C1 segment of cervical spinal cord (tissue), 14 donors: ENCODE measurements around the gene SULT1A2.
"Not testable (repeated sequence)": the region's sequence is repeated elsewhere in the genome, so short reads cannot be mapped to it uniquely, and the experiment has no call there.

Experiments
- DNase-seq, 14 donors: peaks; one replicate each; lab custom pipeline; 2025; lab: John Stamatoyannopoulos, UW

SULT1A2 gene

DNA sequence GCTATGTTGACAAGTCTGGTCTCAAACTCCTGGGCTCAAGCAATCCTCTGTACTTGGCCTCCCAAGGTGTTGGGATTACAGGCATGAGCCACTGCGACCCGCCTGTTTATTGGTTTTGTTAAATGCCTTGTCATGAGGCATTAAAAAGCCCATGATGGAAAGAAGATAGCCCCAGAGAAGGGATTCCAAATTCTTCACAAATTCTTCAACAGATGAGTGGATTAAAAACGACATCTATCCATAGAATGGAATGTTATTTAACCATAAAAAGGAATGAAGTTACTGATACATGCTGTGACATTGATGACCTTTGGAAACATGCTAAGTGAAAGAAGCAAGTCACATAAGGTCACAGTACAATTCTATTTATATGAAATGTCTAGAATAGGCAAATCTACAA lies 38.4 kb downstream of the SULT1A2 start:
- DNase-seq, result no peak

DNA sequence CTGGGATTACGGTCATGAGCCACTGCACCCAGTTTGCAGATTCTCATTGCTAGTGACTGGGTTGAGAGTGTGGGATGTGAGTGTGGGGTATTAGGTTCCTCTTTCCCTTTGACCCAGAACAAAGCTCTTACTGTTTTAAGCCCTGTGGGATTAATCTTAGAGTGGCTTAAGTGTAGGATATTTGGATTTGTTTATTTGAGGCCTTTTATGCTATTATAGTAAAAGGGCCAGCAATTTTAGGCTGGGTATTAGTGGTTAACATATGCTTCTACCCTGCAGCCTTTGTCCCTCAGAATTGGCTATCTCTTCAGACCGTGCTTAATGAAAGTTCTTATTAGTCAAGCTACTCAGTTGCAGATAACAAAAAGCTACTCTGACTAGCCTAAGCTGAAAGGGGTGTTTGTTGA lies 39.9 kb downstream of the SULT1A2 start:
- no peak for DNase-seq

DNA sequence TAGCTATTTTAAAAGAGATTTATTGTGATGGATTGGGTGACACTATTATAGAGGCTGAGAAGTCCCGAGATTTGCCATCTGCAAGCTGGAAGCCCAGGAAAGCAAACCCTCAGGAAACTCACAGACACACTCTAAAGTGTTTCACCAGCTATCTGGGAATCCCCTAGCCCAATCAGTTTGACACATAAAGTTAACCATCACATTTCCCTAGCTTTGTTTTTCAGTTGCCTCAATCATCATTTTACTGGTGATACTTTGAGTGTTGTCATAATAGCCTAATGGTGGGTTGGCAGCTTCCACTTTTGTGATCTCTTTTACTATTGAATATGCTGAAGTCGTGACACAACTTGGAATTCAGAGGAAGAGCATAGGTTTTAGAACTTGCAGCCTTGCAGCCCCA lies 41.3 kb downstream of the SULT1A2 start:
- DNase-seq, result no peak

DNA sequence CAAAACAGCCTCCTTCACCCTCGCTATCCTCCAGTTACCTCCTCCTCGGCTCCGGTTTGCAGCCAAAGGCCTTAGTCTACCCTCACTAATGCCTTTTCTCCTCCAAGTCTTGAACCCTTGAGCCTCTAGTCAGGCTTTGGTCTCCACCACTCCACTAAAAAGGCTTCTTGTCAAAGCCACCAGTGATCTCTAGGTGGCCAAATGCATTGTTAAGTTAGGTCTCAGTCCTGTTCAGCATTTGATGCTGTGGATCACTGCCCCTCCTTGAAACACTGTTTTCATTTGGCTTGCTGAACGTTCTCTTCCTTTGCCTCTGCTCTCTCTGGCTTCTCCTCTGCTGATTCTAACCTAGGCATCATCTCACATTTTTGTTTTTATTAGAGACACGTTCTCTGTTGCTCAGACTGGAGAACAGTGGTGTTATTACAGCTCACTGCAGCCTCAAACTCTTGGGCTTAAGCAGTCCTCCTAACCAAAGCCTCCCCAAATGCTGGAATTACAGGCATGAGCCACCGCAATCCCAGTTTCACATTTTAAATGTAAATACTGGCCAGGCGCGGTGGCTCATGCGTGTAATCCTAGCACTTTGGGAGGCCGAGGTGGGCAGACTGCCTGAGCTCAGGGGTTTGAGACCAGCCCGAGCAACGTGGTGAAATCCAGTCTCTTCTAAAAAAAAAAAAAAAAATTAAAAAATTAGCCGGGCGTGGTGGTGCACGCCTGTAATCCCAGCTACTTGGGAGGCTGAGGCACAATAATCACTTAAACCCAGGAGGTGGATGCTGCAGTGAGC lies 42.0 kb downstream of the SULT1A2 start:
- DNase-seq, result no peak

DNA sequence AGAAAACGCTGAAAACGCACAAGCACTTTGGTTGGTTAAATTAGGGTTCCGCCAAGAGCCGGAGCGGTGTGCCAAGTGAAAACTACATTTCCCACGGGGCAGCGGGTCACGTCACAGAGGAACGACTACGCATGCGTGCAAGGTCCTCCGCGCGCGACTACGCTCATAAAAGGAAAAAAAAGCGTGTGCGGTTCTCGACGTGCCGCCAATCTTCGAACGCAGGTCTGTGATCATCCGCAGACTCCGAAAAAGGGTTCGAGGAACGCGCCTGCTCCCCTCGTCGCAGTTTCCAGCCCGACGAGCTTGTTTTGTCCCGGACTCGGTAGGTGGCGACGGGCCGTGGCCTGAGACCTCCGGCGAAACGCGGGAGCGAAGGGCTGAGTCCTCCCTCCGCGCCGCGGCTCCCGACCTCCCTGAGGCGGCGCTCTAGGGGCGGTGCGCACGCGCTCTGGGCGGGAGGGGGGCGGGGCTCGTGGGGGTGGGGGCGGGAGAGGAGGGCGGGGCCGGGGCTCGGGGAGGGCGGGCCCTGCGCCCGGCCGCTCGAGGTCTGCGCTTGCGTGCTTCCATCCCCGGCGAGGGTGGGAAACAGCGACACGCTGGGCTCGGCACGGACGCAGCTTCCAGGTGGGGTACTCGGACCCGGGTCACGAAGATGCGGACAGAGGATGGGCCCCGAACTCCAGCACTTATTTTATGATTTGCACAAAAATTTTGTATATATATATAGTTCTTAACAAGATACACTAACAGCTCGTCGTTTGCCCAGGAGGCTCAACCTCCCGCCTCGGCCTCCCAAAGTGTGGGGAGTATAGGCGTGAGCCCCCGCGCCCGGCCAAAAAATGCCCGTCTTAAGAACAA lies 42.8 kb downstream of the SULT1A2 start, which contains the start of gene SGF29:
Gene SGF29, plus strand, starts transcription at position 145 of the 858 bp plus-strand sequence. CDS start 27,150 bp downstream, outside the sequence.
- DNase-seq, result peak; percentile 39 to 97 (median 92)

DNA sequence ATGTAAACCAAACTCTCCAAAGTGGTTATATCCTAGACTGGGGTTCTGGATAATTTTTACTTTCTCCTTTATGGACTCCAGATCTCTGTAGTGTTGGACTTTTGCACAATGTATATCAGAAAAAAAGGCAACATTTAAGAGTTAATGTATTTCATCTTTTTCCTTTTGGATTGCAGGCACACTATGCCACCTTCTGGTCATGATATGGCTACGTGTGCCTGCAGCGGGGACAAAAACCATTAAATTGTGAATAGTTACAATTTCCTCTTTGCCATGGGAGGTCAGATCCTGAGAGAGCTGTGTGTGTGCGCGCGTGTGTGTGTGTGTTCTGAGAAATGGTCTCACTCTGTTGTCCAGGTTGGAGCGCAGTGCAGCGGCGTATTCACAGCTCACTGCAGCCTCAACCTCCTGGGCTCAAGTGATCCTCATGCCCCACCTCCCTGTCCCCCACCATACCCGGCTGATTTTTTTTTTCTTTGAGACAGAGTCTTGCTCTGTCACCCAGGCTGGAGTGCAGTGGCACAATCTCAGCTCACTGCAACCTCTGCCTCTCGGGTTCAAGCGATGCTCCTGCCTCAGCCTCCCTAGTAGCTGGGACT lies 47.5 kb downstream of the SULT1A2 start:
- DNase-seq, result no peak

DNA sequence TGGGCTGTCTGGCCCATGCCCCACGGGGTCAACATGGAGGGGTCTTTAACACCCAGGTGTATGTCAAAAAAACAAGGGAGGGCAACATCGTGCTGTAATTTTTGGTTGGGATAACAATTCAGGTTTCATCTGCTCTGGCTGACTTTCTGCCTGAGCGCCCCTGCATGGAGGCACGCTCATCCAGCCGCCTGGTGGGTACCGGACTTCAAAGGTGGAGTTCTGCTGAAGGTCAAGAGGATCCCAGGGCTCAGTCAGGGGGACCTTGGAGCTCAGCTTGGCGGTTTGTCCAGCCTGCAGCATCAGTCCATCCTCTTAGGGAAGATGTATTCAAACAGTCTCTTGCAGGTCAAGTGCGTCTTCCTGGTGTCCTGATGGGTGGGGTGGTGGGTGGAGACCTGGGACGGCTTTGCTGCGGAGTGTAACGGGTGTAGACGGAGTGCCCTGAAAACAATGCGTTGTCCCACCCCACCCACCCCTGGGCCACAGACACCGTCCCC lies 48.5 kb downstream of the SULT1A2 start:
- DNase-seq, result no peak

DNA sequence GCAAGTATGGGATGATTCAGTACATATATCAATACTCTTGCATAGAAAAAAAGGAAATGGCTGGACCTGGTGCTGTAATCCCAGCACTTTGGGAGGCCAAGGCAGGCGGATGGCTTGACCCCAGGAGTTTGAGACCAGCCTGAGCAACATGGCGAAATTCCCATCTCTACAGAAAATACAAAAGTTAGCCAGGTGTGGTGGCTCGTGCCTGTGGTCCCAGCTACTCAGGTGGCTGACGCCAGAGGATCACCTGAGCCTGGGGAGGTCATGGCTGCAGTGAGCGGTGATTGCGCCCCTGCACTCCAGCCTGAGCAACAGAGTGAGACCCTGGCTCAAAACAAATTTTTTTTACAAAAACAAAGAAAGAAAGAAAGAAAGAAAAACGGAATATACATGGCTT lies 50.2 kb downstream of the SULT1A2 start:
- no peak for DNase-seq

DNA sequence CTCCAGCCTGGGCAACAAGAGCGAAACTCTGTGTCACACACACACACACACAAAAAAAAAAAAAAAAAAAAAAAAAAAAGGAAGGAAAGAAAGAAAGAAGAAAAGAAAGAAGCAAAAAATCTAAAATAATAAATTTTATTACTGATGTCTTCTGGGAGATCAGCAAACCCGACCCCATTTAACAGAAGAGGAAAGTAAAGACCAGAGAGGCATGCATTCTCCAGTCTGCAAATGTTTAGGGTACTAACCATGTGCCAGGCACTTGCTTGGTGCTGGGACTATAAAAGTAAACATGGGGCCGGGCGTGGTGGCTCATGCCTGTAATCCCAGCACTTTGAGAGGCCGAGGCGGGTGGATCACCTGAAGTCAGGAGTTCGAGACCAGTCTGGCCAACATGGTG lies 50.9 kb downstream of the SULT1A2 start:
- DNase-seq, result not testable (repeated sequence)

DNA sequence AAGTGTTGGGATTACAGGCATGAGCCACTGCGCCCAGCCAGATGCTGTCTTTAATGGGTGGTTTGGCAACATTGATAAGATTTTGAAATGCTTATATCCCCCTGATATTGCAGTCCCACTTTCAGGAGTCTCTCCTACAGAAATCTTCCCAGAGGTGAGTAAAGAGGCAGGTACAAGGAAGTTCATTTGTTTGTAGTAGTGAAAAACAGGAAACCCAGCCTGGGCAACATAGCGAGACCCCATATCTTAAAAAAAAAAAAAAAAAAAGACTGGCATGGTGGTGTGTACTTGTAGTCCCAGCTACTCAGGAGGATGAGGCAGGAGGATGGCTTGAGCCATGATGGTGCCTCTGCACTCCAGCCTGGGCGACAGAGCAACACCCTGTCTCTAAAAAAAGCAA lies 51.9 kb downstream of the SULT1A2 start:
- no peak for DNase-seq

DNA sequence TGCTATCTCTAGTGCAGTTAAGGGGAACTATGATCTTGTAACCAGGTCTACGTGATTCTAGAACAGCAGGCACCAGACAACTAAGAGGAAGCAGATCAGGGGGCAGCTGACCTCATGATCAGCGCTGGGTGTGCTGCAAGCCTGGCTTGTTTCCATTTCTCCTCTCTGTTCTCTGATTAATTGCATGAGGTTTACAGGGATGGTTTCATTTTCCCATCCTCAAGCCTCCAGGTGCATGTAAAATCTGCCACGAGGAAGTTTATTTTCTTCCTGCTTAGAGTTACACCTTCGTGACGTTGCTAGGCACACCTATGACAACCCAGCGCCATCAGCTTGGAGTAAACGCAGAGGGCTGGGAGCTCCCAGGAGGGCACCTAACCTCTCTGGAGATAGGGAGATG lies 53.8 kb downstream of the SULT1A2 start:
- DNase-seq, result peak in 8 of 14 donors; percentile 4 to 54 (median 18)

DNA sequence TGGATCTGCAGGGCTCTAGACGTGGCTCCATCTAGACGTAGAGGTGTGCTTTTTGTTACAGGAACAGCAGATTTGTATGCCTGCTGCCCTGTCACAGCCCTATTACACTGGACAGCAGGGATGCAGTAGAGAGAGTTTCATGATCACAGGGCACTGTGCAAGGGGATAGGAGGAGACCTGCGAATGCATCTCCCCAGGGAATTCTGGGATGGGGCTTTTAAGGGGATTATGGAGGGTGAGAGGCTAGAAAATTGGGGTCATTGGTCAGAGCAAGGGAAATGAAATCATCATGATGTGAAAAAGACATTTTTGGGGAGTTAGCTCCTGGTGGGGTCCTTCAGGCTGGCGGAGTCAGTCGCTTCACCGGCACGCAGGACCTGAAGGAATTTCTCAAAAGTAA lies 54.2 kb downstream of the SULT1A2 start:
- no peak for DNase-seq
